ENCODE results near the gene DHFR.

- no peak for TF ChIP-seq TCF7 (IDR thresholded peaks at IDR 0.05; ENCODE audit: borderline replicate concordance)
- TF ChIP-seq EZH2 (IDR thresholded peaks at IDR 0.05; ENCODE audit: borderline replicate concordance, low read depth, low read length), result no peak
- TF ChIP-seq ZKSCAN3 (CRISPR knock-in tag; IDR thresholded peaks at IDR 0.05), result no peak
- no peak for TF ChIP-seq ETS2 (tag; IDR thresholded peaks at IDR 0.05; ENCODE audit: borderline replicate concordance, poor library complexity, severe bottlenecking)
- no peak for TF ChIP-seq SMARCA5 (IDR thresholded peaks at IDR 0.05)
- TF ChIP-seq CTCF (IDR thresholded peaks at IDR 0.05 in 2 of 3, conservative IDR thresholded peaks at IDR 0.05 in 1 of 3; ENCODE audit: insufficient read depth in 2 of 3, low read depth in 1 of 3, low read length in 3 of 3), result no peak
- TF ChIP-seq POLR2A (conservative IDR thresholded peaks at IDR 0.05), result no peak
- TF ChIP-seq ZNF174 (CRISPR knock-in tag; IDR thresholded peaks at IDR 0.05), result no peak
- TF ChIP-seq FOXP1 (CRISPR knock-in tag; IDR thresholded peaks at IDR 0.05), result no peak
- TF ChIP-seq ADNP (tag; IDR thresholded peaks at IDR 0.05), result no peak
- no peak for TF ChIP-seq SPI1 (IDR thresholded peaks at IDR 0.05; ENCODE audit: borderline replicate concordance, low read depth, low read length)
- TF ChIP-seq ZNF24 (IDR thresholded peaks at IDR 0.05), result no peak
- no peak for TF ChIP-seq TAF15 (IDR thresholded peaks at IDR 0.05; ENCODE audit: low read depth, low read length)
Measured at GRCh38 chr5:80618438-80618837, 36.3 kb downstream of the DHFR start.
